A673 (cell line): ENCODE results near the gene ZCCHC24.

Source experiments
- EZH2 ChIP-seq: fragments of 200-600 bp; sonication (generic); IDR thresholded peaks from 2 replicates; pipeline ENCODE4 v1.6.1; 2017; ENCODE audit warnings: borderline replicate concordance, low read depth, mild to moderate bottlenecking, mixed read lengths, antibody characterized with exemption, low read length; ENCODE audit not compliant: poor library complexity, severe bottlenecking
- TF ChIP-seq, protein P1 (sequence below): fragments of 300-800, 200-600 bp; sonication (generic); conservative IDR thresholded peaks from 2 replicates; pipeline ENCODE4 v1.5.1; 2017; ENCODE audit warnings: low read depth, mild to moderate bottlenecking, antibody characterized with exemption, low read length, moderate library complexity, mixed read lengths

GRCh38 chr10:79446758-79447084, 1.3 kb upstream of the ZCCHC24 start:
- TF ChIP-seq, protein P1, sequence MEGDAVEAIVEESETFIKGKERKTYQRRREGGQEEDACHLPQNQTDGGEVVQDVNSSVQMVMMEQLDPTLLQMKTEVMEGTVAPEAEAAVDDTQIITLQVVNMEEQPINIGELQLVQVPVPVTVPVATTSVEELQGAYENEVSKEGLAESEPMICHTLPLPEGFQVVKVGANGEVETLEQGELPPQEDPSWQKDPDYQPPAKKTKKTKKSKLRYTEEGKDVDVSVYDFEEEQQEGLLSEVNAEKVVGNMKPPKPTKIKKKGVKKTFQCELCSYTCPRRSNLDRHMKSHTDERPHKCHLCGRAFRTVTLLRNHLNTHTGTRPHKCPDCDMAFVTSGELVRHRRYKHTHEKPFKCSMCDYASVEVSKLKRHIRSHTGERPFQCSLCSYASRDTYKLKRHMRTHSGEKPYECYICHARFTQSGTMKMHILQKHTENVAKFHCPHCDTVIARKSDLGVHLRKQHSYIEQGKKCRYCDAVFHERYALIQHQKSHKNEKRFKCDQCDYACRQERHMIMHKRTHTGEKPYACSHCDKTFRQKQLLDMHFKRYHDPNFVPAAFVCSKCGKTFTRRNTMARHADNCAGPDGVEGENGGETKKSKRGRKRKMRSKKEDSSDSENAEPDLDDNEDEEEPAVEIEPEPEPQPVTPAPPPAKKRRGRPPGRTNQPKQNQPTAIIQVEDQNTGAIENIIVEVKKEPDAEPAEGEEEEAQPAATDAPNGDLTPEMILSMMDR, result no peak
- TF ChIP-seq EZH2, result no peak
